Fibroblast of skin of scalp (primary cell): Measurements from ENCODE around the gene ADAMTS19.
"Not testable (repeated sequence)": the region's sequence is repeated elsewhere in the genome, so short reads cannot be mapped to it uniquely, and the experiment has no call there.

Source experiments
- DNase-seq: peaks from one replicate; pipeline ENCODE4 v3.0.0-alpha.2; 2013

Gene ADAMTS19

DNA sequence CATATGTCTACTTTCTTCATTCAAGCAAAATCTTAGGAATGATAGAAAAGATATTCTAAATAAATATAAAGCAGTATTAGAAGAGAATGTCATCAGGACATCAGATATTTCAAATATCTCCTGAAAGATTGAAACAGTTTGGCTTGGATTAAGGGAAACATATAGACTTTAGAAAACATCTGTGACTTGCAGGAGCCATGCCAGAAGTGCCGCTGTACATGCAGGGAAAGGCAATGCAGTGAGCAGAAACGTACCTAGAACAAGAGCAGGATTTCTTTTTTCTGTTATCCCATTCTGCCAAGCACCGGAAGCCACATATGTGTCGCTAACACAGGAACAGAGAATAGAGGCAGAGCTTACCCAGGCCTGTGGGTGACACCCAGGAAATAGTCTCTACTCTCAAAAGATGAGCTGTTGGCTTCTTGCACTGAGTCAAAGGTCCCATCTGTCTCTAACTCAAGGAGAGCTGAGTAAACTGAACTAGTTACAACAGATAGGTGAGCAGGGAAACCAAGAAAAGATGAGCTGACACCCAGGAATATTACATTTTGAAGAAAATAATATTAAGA is 5.8 kb downstream of the ADAMTS19 start:
- DNase-seq, result no peak

DNA sequence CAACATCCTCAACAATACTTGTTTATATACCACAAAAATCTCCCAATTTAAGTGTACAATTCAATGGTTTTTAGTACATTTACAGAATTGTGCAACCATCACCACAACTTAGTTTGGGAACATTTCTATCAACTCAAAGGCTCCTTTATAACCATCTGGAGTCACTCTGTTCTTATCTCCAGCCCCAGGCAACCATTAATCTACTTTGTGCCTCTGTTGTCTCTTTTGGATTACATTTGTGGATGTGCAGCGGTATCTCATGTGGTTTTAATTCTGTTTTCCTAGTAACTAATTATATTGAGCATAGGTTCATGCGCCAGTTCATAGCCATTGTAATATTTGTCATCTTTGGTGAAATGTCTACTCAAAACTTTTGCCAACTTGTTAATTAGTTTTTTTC is 14.4 kb downstream of the ADAMTS19 start:
- DNase-seq, result no peak

DNA sequence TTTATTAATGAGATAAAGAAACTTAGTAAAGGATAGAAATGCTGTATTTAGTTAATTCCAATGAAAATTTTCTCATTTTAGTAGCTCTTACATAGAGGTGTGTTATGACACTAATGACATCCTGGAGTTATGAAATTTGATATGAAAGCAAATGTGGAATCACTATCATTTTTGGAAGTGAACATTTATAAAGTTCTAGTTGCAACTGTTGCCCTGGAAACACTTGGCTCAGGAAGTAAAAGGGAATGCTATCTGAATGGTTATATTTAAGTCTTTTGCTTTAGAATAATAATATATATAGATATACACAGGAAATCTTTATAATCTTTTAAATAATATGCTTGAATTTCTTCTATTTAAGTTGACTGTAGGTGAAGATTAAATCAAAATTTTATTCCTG is 16.7 kb downstream of the ADAMTS19 start:
- no peak for DNase-seq

DNA sequence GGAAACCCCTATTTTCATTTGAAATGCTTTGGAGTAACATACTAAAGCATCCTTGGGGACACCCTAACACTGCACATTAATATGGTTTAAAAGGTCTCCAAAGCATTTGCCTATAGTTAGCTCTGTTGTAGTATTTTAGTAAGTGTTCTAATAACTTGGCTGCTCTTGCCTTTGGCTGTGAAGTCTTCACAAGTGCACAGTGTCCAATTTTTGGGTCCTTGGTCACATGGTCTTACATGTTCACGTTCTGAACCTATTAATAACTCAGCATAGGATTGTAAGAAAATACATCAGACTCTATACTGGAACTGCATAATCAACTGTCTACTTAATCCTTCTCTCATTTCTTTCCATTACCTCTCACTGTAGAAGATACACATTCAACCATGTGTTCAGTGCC is 17.4 kb downstream of the ADAMTS19 start:
- DNase-seq, result no peak

DNA sequence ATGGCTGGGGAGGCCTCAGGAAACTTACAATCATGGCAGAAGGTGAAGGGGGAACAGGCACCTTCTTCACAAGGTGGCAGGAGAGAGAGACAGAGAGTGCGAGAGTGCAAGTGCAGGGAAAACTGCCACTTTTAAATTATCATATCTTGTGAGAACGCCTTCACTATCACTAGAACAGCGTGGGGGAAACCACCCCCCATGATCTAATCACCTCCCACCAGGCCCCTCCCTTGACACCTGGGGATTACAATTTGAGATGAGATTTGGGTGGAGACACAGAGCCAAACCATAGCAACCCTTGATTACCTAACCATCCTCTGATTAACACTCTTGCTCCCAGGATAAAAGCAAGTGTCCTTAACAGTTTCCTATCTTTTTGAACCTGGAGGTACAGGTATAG is 21.1 kb downstream of the ADAMTS19 start:
- DNase-seq, result no peak

DNA sequence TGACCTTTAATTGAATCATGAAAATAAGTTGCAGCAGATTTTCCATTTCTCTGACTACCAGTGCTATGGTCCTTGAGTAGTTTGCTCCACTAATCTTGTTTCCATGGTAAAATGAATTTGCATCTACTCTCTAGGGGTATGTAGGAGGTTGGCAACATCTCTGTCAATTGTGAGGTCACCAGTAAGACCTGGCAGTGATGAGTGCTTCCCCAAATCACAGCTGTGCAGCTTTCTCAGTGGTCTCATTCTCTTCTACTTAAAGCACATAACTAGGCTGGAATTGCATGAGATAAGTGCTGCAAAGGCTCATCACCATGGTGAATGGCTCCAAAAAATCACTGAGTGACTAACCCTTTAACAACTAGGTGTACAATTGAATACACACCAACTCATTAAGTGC is 36.3 kb downstream of the ADAMTS19 start:
- no peak for DNase-seq

DNA sequence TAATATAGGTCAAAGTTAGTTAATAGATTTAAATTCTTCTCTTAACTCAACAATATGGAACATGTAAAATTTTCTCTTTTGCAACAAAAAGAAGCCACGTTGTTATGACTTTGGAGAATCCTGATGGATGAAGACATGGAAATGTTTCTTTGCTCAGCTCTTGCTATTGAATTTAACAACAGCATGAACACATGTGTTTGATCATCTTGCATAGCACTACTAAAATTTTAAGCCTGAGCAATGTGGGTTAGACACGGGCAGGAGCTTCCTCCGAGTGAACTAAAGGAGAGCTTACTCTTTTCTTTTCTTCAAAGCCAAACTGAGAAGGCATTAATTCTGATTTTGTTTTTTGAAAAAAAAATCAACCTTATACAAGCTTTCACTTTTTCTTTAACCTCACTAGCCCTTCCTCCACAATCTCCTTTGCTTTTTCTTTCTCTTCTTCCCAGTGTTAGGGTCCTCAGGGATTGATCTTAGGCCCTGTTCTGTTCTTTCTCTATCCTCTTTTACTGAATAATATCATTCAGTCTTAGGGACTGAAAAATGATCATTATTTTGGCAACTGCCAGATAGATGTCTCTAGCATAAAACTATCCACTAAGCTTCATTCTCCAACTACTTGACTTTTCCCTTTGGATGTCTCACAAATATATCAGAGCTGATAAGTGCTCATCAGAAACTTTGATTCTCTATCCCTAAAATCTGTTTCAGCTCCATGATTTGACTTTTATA is 36.9 kb downstream of the ADAMTS19 start:
- no peak for DNase-seq

DNA sequence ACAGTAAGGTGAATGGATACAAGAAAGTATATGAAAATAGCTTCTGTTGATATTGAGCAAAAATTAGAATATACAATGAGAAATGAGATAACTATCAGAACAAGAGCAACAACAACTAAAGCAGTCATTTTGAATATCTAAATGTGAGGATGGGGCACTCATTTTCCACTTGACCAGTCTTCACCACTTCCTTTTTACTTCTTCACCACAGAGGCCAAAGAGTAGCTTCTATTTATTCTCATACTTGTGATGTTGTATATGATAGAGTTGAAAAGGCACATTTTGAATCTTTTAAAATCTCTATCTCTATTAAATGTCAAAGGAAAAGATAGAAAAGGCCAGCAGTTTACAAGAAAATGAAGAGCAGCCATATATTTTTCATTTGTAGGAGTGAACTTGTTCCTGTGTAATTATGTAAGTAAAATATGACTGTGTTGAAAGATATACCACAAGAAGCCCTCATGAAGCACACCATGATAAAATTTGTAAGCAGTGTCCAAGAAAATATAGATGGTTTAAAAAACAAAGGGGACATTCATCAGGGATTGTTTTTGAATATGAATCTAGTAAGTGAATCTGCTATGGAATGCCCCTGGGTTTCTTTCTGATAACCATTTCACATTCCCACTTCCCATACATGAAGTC is 39.2 kb downstream of the ADAMTS19 start:
- no peak for DNase-seq

DNA sequence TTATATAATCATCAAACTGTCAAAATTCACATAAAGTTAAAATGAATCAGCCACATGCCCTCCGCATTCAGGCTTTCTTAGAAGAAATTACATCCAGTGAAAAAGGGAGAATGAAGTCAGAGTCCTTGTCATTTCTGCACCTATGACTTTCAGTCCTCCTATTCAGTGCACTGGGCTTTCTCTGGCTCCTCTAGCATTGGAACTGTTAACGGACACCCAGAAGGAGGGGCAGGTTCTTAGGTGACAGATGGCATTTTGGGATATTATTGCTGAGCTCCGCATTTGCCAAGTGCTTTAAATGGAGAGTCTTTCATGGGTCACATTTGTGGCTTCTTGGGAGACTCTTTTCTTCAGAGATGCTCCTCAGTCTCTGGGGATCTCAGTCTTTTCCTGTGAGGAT is 40.0 kb downstream of the ADAMTS19 start:
- no peak for DNase-seq

DNA sequence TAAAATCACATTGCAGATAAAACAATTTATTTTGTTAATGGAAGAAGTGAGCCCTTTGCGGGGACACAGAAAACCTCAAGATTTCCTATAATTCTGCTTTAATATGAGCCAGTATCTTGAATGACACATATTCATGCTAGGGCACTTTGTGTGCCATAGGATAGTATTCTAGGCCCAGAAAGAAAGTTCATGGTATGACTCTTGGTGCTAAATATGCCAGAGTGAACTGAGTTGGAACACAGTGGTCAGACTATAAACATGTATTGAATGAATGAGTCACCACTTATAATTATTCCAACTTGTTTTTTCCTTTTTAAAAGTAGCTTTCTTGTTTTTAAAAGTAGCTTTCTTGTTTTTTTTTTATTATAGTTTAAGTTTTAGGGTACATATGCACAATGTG is 46.0 kb downstream of the ADAMTS19 start:
- DNase-seq, result peak; percentile 52

DNA sequence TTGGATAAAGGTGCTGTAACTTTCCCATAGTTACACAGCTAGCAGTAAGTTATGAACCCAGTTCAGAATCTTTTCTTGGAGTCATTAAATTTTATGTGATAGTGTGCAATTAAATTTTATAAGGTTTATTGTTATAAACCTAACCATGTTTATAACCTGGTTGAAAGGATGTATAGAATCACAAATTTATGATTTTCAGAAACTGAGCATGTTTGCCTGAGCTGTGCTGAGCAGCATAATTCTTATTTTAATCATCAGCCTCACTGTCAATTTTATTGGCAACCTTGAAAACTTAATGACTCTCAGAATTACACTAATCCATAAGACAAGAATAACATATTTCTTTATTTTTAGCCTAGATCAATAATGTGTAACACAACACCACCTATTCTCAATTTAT is 46.9 kb downstream of the ADAMTS19 start:
- DNase-seq, result no peak

DNA sequence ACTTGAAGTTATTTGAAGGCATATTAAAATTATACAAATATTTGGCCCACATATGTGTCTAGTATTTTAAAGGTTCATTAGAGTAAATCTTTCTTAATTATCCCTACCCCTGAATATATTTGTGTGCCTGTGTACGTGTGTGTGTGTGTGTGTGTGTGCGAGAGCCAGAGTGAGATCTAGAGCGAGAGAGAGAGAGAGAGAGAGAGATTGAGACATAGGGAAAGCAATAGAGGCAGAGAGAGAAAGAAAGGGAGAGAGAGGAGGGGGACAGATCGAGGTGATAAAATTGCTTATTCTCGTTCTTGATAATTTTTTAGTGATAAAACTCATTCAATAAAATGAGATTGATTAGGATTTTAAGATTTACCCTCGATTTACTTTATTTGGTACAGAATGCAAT is 47.4 kb downstream of the ADAMTS19 start:
- DNase-seq, result no peak

DNA sequence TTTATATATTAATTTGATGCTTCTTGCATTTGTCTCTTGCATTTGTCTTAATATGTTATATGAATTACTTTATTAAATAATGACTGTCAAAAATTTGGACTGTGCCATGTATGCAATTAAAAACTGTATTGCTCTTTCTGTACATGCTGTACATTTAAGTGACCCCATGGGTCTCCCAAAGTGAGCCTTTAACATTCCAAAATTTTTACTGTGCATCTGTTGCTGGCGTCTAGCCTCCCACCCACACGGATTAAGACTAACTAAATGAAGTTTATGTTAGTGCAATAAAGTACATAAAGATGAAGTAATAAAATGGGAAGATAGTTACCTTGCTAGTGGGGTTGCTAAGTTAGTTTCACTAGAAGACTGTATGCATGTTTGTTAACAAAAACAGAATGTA is 48.5 kb downstream of the ADAMTS19 start:
- no peak for DNase-seq

DNA sequence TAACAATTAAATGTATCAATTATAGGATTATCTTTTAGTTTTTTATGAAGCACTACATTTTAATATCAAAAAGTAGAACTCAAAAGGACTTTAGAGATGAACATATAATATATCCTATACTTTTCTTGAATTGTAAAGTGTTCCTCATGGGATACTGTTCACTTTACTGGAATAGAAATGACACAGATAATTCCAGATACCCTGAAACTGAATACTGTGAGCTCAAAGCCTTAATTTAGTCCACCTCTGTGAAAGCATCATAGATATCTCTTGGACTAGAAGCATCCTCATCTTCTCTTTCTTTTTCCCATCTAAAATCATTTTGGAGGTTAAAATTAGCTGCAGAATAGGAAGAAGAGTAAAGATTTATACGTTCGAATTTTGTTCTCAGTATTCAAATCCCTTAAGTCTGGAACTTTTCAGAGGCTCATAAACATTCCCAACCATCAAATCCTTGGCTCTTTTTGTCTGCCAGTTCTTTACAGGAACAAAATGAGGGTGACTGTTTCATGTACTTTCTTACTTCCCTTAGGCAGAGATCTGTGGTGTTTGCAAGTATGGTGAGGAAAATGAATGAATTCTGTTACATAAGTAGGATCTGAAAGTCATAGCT is 49.4 kb downstream of the ADAMTS19 start:
- DNase-seq, result no peak

DNA sequence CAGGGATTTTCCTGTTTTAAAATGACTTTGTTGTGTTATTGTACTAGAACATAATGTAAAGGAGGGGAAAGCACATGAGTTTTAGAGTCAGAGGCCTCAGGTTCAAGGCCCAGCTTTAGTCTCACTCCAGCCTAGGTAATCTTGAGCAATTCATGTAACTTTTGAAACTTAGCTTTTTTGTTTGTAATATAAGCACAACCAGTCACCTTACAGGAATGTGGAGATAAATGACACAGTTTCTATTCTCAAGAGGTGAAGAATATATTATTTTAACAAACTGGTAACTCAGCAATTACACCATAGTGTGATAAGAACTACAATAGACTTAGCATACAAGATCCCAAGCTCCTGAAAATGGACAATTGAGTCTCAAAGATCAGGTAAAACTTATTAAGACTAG is 51.2 kb downstream of the ADAMTS19 start:
- no peak for DNase-seq

DNA sequence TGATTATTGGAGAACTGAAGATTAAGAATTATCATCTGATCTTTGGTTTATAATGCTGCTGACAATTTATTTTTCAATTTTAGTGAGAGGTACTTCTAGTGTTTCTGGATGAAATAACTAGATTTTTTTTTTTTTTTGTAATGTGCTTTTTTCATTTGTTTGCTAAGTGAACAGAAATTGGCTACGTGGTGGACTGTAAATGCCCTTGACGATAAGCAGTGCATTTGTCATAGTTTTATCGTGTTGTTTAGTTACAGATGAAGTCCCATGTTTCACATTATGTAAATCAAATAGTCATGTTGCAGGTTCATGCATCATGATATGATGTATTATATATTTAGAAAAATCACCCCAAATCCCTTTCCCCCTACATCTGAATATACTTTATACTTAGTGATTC is 81.0 kb downstream of the ADAMTS19 start:
- no peak for DNase-seq

DNA sequence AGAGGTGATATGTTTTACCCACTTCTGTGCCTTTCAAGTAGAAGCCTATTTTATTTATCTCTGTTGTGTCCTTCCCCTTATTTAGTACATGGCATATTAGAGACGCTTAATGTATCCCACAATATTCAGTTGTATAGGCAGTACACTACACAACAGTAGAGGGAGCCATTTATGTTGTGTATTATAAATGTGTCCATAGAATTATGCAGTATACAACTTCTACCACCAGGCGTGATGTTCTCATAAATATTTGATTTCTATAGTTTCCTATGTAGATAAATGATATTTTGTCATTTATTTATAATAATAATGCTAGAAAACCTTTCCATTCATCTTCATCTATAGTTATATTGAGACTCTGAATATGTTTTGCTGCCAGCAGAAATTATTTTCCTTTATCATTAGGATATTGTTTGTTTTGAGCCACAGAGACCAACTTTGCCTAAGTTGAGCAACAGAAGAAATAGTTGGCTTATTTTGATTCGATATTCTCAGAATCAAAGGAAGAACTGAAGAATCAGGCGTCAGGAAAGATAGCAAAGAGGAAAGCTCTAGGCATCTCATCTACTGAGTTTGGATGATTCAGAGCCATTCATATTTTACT is 81.7 kb downstream of the ADAMTS19 start:
- peak; percentile 40 for DNase-seq

DNA sequence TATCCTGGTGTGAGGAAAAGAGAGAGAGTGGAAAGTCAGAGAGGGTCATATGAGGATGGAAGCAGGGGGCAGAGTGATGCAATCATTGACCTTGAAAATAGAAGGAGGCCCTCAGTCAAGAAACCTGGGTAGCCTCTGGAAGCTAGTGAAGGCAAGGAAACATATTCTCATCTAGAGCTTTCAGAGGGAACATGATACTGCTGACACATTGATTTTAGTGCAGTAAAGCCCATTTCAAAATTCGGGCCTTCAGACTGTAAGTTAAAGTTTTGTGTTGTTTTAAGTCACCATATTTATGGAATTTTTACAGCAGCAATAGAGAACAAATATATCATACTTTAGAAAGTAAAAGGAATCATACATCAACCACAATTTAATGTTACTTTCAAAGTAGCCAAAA is 87.0 kb downstream of the ADAMTS19 start:
- no peak for DNase-seq

DNA sequence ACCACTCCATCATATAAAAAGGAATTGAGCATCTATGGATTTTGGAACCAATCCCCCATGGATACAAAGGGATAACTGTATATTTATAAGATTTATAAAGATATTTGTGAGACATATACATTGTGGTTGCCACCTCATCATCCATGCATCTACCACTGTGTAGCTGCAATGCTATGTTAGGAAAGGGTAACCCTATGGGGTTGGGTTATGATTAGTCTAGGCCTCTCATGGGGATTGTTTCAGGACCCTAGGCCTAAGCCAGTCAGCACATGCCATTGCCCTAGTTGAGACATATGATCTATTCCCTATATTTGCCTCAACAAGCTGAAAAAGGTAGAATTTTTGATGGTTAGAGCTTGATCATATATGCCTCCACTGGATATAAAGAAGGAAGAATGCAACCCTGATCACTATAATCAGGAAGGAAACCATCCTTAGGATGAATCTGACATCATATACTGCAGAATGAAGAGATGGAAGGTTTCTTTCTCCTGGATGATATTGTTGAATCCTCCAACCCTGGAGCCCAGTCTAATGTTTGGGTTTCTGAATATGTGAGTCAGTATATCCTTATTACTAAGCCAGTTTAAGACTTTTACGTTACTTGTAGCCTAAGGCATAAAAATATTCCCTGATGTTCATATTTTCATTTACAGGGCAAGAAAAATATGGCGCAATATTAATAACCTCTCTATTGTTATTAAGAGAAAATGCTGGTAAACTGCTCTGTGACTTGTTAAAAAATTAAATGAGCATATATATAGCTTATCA is 94.2 kb downstream of the ADAMTS19 start:
- DNase-seq, result peak; percentile 57

DNA sequence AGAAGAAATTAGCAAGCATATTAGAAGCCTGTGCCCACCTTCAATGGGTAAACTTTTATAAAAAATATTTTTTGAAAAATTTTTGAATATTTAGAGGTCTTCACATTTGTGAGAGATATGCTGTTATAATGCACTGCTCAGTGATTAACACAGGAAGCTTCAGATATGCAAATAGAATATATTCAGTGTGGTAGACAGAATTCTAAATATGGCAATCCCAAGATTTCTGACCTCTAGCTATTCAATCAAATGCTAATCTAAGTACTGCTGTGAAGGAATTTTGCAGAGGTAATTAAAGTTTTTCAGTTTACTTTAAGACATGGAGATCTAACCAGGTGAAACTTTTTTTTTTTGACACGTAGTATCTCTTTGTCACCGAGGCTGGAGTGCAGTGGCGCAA is 103.5 kb downstream of the ADAMTS19 start:
- no peak for DNase-seq

DNA sequence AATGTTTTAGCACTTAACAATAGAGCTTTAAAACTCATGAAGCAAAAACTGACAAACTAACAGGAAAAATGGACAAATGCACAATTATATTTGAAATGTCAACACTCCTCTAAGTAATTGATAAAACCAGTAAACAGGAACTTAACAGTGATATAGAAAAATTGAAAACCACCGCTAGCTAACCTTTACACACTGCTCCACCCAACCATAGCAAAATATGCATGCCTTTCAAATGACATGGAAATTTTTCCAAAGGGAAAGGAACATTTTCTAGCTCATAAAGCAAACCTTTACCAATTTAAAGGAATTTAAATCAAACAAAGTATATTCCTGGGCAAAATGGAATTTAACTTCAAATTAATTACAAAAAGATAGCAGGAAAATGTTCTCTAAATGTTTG is 109.2 kb downstream of the ADAMTS19 start:
- DNase-seq, result no peak

DNA sequence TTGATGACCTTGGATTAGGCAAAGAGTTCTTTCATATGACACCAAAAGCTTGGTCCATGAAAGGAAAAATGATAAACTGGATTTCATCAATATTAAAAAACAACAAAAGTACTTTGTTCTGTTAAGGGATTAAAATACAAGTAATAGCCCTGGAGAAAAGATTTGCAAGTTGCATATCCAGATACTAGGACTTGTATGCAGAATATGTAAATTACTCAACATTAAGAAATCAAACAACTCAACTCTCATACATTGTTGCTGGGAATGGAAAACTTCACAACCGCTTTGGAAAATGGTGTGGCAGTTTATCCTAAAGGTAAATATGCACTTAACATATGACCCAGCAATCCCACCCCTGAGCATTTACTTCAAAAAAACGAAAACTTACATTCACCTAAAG is 112.0 kb downstream of the ADAMTS19 start:
- no peak for DNase-seq

DNA sequence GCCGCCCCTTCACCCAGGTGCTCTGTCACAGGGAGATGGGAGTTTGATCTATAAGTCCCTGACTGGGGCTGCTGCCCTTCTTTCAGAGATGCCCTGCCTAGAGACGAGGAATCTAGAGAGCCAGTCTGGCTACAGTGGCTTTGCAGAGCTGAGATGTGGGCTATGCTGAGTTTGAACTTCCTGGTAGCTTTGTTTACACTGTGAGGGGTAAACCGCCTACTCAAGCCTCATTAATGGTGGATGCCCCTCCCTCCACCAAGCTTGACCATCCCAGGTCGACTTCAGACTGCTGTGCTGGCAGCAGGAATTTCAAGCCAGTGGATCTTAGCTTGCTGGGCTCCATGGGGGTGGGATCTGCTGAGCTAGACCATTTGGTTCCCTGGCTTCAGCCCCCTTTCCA is 124.4 kb downstream of the ADAMTS19 start:
- DNase-seq, result not testable (repeated sequence)
